Gastrocnemius medialis (tissue), 4 donors: Measurements from ENCODE around the gene CCBE1.

Source experiments
- CTCF ChIP-seq, 5 experiments: fragments of 450-650 bp in 3 of 5; fragments of 200-600 bp in 2 of 5; sonication (generic) in 2 of 5; IDR thresholded peaks in 4 of 5; conservative IDR thresholded peaks in 1 of 5; 1 replicate in 4 of 5; 2 replicates in 1 of 5; pipeline ENCODE4 v1.5.1; 2016 to 2019; ENCODE audit warnings: antibody characterized with exemption in 5 of 5, mild to moderate bottlenecking in 3 of 5, moderate library complexity in 3 of 5
- POLR2A ChIP-seq, 2 donors: fragments of 450-650 bp; IDR thresholded peaks; one replicate each; pipeline ENCODE4 v1.6.1; 2017; ENCODE audit warnings: antibody characterized with exemption in 2 of 2, mild to moderate bottlenecking in 2 of 2, moderate library complexity in 2 of 2

- TF ChIP-seq POLR2A (IDR thresholded peaks at IDR 0.05) (no peak), CTCF (IDR thresholded peaks at IDR 0.05 in 4 of 5, conservative IDR thresholded peaks at IDR 0.05 in 1 of 5) (no peak)
Observed at GRCh38 chr18:59400407-59400806, 296.8 kb downstream of the CCBE1 start.
